IMR-90 (cell line): ENCODE data around the gene AQP5. TPM values are rescaled to one million over a fixed set of nuclear protein-coding genes. Genes with fewer than 3 reads are reported as not detected.

Experiments
- ATAC-seq: fragments of 200-7000 bp; cut with Tn5 transposase; 2 replicates; pipeline ENCODE4 v1.9.1; 2020; ENCODE audit warnings: low read depth, mild to moderate bottlenecking, moderate library complexity
- BruUV-seq: library from RNA; stranded (reverse); fragments of 400-500 nt; replicated peaks from 2 replicates; lab custom pipeline; 2021; lab: Mats Ljungman, UMichigan
- CTCF ChIA-PET: fragments of 300-600 bp; formaldehyde crosslinking; extraction: SDS; loops from one replicate; lab custom pipeline; 2021; ENCODE audit warnings: antibody characterized with exemption; lab: Yijun Ruan, JAX
- POLR2A ChIA-PET: fragments of 300-600 bp; sonication (Branson Sonifier 250); formaldehyde crosslinking; loops from one replicate; lab custom pipeline; 2022; ENCODE audit warnings: antibody characterized with exemption; ENCODE audit not compliant: unreplicated experiment; lab: Charles Lee
- DNase-seq: peaks from one replicate; pipeline ENCODE4 v3.0.0; 2013
- H2AFZ ChIP-seq: replicated peaks from 2 replicates; pipeline ENCODE3; 2013; ENCODE audit warnings: low read length, mild to moderate bottlenecking; ENCODE audit not compliant: poor library complexity
- H2AK5ac ChIP-seq: 2 replicates; pipeline ENCODE4 v1.6.1; 2013; ENCODE audit warnings: low read depth, low read length, inconsistent platforms
- H2AK9ac ChIP-seq: replicated peaks from 2 replicates; pipeline ENCODE3; 2013; ENCODE audit warnings: mild to moderate bottlenecking, low read depth, low read length, moderate library complexity; ENCODE audit not compliant: poor library complexity
- H2BK120ac ChIP-seq: 2 replicates; pipeline ENCODE4 v1.6.1; 2013; ENCODE audit warnings: low read depth, low read length, inconsistent platforms
- H2BK15ac ChIP-seq: 3 replicates; pipeline ENCODE4 v1.6.1; 2013; ENCODE audit warnings: low read depth, low read length, inconsistent platforms
- H2BK20ac ChIP-seq: 2 replicates; pipeline ENCODE4 v1.6.1; 2013; ENCODE audit warnings: low read depth, mild to moderate bottlenecking, inconsistent platforms, low read length, moderate library complexity
- H2BK5ac ChIP-seq: 2 replicates; pipeline ENCODE4 v1.6.1; 2013; ENCODE audit warnings: mild to moderate bottlenecking, low read depth, low read length, inconsistent platforms; ENCODE audit not compliant: poor library complexity, severe bottlenecking
- H3K14ac ChIP-seq: replicated peaks from 2 replicates; pipeline ENCODE4 v1.6.1; 2013; ENCODE audit warnings: low read depth, low read length, inconsistent platforms
- H3K18ac ChIP-seq: 2 replicates; pipeline ENCODE4 v1.6.1; 2013; ENCODE audit warnings: low read depth, low read length, control low read depth
- H3K23ac ChIP-seq: 2 replicates; pipeline ENCODE4 v1.6.1; 2013; ENCODE audit warnings: low read depth, low read length, inconsistent platforms
- H3K27ac ChIP-seq: 2 replicates; pipeline ENCODE4 v1.5.1; 2013; ENCODE audit warnings: mild to moderate bottlenecking, control low read depth, low read length; ENCODE audit not compliant: insufficient read depth
- H3K27me3 ChIP-seq: 2 replicates; pipeline ENCODE4 v1.6.1; 2013; ENCODE audit warnings: low read length; ENCODE audit not compliant: control insufficient read depth, insufficient read depth
- H3K36me3 ChIP-seq: 2 replicates; pipeline ENCODE4 v1.6.1; 2013; ENCODE audit warnings: low read length, mixed read lengths; ENCODE audit not compliant: control insufficient read depth, insufficient read depth
- H3K4ac ChIP-seq: 2 replicates; pipeline ENCODE4 v1.6.1; 2013; ENCODE audit warnings: low read depth, low read length, inconsistent platforms
- H3K4me1 ChIP-seq: 2 replicates; pipeline ENCODE4 v1.6.1; 2013; ENCODE audit warnings: low read length, mixed read lengths; ENCODE audit not compliant: control insufficient read depth, insufficient read depth
- H3K4me2 ChIP-seq: 2 replicates; pipeline ENCODE4 v1.6.1; 2013; ENCODE audit warnings: low read depth, mild to moderate bottlenecking, control low read depth, low read length, moderate library complexity
- H3K4me3 ChIP-seq: 2 replicates; pipeline ENCODE4 v1.5.1; 2013; ENCODE audit warnings: low read depth, mild to moderate bottlenecking, control low read depth, low read length, moderate library complexity; ENCODE audit not compliant: insufficient read depth
- H3K56ac ChIP-seq: 2 replicates; pipeline ENCODE4 v1.6.1; 2013; ENCODE audit warnings: low read length, inconsistent platforms; ENCODE audit not compliant: insufficient read depth; ENCODE audit errors: extremely low read depth
- H3K79me1 ChIP-seq, 2 experiments: 2 replicates each; pipeline ENCODE4 v1.6.1; 2013; ENCODE audit warnings: low read length in 2 of 2, inconsistent platforms in 1 of 2, low read depth in 1 of 2
- H3K9ac ChIP-seq: 2 replicates; pipeline ENCODE4 v1.6.1; 2013; ENCODE audit warnings: low read depth, low read length, control low read depth
- H3K9me1 ChIP-seq: 2 replicates; pipeline ENCODE4 v1.6.1; 2013; ENCODE audit warnings: low read length, inconsistent platforms; ENCODE audit not compliant: insufficient read depth
- H3K9me3 ChIP-seq: 2 replicates; pipeline ENCODE4 v1.6.1; 2013; ENCODE audit warnings: low read length; ENCODE audit not compliant: control insufficient read depth, insufficient read depth
- H4K20me1 ChIP-seq: 2 replicates; pipeline ENCODE4 v1.6.1; 2013; ENCODE audit warnings: low read length, inconsistent platforms; ENCODE audit not compliant: insufficient read depth
- H4K5ac ChIP-seq: 2 replicates; pipeline ENCODE4 v1.6.1; 2013; ENCODE audit warnings: mild to moderate bottlenecking, low read depth, low read length, control low read depth
- H4K8ac ChIP-seq, 2 experiments: 2 replicates each; pipeline ENCODE4 v1.6.1; 2013; ENCODE audit warnings: low read depth in 2 of 2, low read length in 2 of 2, control low read depth in 1 of 2, inconsistent platforms in 1 of 2
- H4K91ac ChIP-seq: 2 replicates; pipeline ENCODE4 v1.6.1; 2013; ENCODE audit warnings: low read depth, low read length, inconsistent platforms; ENCODE audit not compliant: insufficient read depth
- BHLHE40 ChIP-seq: fragments of 150-350 bp; IDR thresholded peaks from 2 replicates; pipeline ENCODE4 v1.6.1; 2016; ENCODE audit warnings: mild to moderate bottlenecking, low read depth, low read length
- CEBPB ChIP-seq: IDR thresholded peaks from 2 replicates; pipeline ENCODE4 v1.6.1; 2012; ENCODE audit warnings: low read depth, low read length, improper control_type of control experiment
- CHD1 ChIP-seq: IDR thresholded peaks from 2 replicates; pipeline ENCODE4 v1.6.1; 2012; ENCODE audit warnings: low read depth, low read length, improper control_type of control experiment
- CTCF ChIP-seq: conservative IDR thresholded peaks from 2 replicates; pipeline ENCODE4 v1.5.1; 2012; ENCODE audit warnings: mild to moderate bottlenecking, low read depth, low read length, improper control_type of control experiment
- FOS ChIP-seq: fragments of 150-350 bp; IDR thresholded peaks from 2 replicates; pipeline ENCODE4 v1.6.1; 2016; ENCODE audit warnings: low read depth, low read length
- MAFK ChIP-seq: IDR thresholded peaks from 2 replicates; pipeline ENCODE4 v1.6.1; 2012; ENCODE audit warnings: low read depth, low read length, improper control_type of control experiment
- MAZ ChIP-seq: IDR thresholded peaks from 2 replicates; pipeline ENCODE4 v1.6.1; 2012; ENCODE audit warnings: low read depth, mild to moderate bottlenecking, low read length, improper control_type of control experiment, moderate library complexity, borderline replicate concordance
- MXI1 ChIP-seq: IDR thresholded peaks from 2 replicates; pipeline ENCODE4 v1.6.1; 2012; ENCODE audit warnings: low read depth, mild to moderate bottlenecking, low read length, moderate library complexity, borderline replicate concordance
- NFE2L2 ChIP-seq: fragments of 150-350 bp; IDR thresholded peaks from 2 replicates; pipeline ENCODE4 v1.6.1; 2016; ENCODE audit warnings: low read depth, mild to moderate bottlenecking, low read length
- POLR2A ChIP-seq: IDR thresholded peaks from 2 replicates; pipeline ENCODE4 v1.6.1; 2012; ENCODE audit warnings: mild to moderate bottlenecking, low read depth, low read length
- RAD21 ChIP-seq: IDR thresholded peaks from 2 replicates; pipeline ENCODE4 v1.6.1; 2012; ENCODE audit warnings: low read length, improper control_type of control experiment
- RCOR1 ChIP-seq: IDR thresholded peaks from 2 replicates; pipeline ENCODE4 v1.6.1; 2012; ENCODE audit warnings: mild to moderate bottlenecking, low read length, improper control_type of control experiment; ENCODE audit not compliant: insufficient replicate concordance
- RFX5 ChIP-seq: IDR thresholded peaks from 2 replicates; pipeline ENCODE4 v1.8.0; 2012; ENCODE audit warnings: low read depth, mild to moderate bottlenecking, low read length, moderate library complexity
- SMC3 ChIP-seq: fragments of 150-350 bp; IDR thresholded peaks from 2 replicates; pipeline ENCODE4 v1.6.1; 2016; ENCODE audit warnings: low read depth, mild to moderate bottlenecking, antibody characterized with exemption, low read length, moderate library complexity
- WGBS, 2 experiments: methylation state at CpG; one replicate each; pipeline versions ENCODE4 v1.1.5 to v1.1.7; 2013; ENCODE audit warnings: missing lambda C conversion rate in 2 of 2; ENCODE audit not compliant: insufficient read length in 1 of 2; ENCODE audit errors: extremely low coverage in 2 of 2; 5-methylcytosine and 5-hydroxymethylcytosine counted together
- dilution Hi-C: fragments of 300-500 bp; cut with HindIII; formaldehyde crosslinking; loops from one replicate; pipeline ENCODE4 v1.14.3; 2018; ENCODE audit warnings: low sequenced_read_pairs; ENCODE audit not compliant: unreplicated experiment
- in situ Hi-C: fragments of 300-500 bp; cut with MboI; formaldehyde crosslinking; loops from 3 replicates; pipeline ENCODE4 v1.14.3; 2019; ENCODE audit warnings: low sequenced_read_pairs, inconsistent platforms, mixed read lengths
- intact Hi-C: fragments of 100-400 bp; cut with micrococcal nuclease; formaldehyde crosslinking; loops from 2 replicates; pipeline ENCODE4 v1.10.0; 2022
- polyA plus RNA-seq, 3 experiments: library from polyadenylated mRNA; depleted of rRNA; stranded (reverse); fragments of >200 nt; gene quantifications; 2 replicates each; pipeline ENCODE4 v1.2.3, GENCODE V29; 2012; ENCODE audit warnings: low replicate concordance in 1 of 3
- total RNA-seq: library from RNA; depleted of rRNA; stranded (reverse); fragments of >200 nt; gene quantifications from 2 replicates; pipeline ENCODE4 v1.2.3, GENCODE V29; 2012
- TF ChIP-seq, protein P1 (sequence below): fragments of 150-350 bp; IDR thresholded peaks from 2 replicates; pipeline ENCODE4 v1.6.1; 2017; ENCODE audit warnings: mild to moderate bottlenecking, antibody characterized with exemption, low read length, low read depth

AQP5 gene
- total and polyA plus RNA-seq, 2 of the 4 experiments (the other 2 are of a cell fraction): not detected

- ChIA-PET CTCF (interaction anchor here (1.0 kb wide), 1 partner anchor 98 kb away, joined by 3 read pairs; no protein-coding TSS in a partner anchor), POLR2A (no interaction called here)
- dilution Hi-C loops: no loop called here
- no peak for TF ChIP-seq RFX5
- no peak for TF ChIP-seq CHD1
- no peak for TF ChIP-seq CTCF
- no peak for TF ChIP-seq RAD21
- TF ChIP-seq POLR2A: no peak
- TF ChIP-seq, protein P1, sequence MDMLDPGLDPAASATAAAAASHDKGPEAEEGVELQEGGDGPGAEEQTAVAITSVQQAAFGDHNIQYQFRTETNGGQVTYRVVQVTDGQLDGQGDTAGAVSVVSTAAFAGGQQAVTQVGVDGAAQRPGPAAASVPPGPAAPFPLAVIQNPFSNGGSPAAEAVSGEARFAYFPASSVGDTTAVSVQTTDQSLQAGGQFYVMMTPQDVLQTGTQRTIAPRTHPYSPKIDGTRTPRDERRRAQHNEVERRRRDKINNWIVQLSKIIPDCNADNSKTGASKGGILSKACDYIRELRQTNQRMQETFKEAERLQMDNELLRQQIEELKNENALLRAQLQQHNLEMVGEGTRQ: no peak
- no peak for TF ChIP-seq MXI1
- TF ChIP-seq MAZ: no peak
- TF ChIP-seq NFE2L2: no peak
- no peak for TF ChIP-seq FOS
- TF ChIP-seq BHLHE40: no peak
- no peak for TF ChIP-seq CEBPB
- TF ChIP-seq SMC3: no peak
- no peak for TF ChIP-seq MAFK
- no peak for TF ChIP-seq RCOR1
These were observed 11.1 kb downstream of the AQP5 start, which contains the start of gene AQP6 for GRCh38 chr12:49972641-49973360. Gene AQP6 (plus strand): TSS chr12:49972947. CDS start chr12:49973174, 227 bp downstream.

More at GRCh38 chr12:49972641-49973360, 11.1 kb downstream of the AQP5 start, which contains the start of gene AQP6:
- 78% methylated on average over 11 of the region's 18 CpGs; no CpG with 5 or more reads in 1 of the 2 experiments for WGBS, 2 experiments
- Histone ChIP-seq H3K14ac (no peak within 1 kb of the TSS), H4K20me1 (no peaks in the 10 kb centered on the region), H3K9ac (no peak within 1 kb of the TSS), H3K9me3 (no peaks in the 10 kb centered on the region), H3K56ac (no peak within 1 kb of the TSS), H2BK20ac (no peak within 1 kb of the TSS), H3K4ac (no peak within 1 kb of the TSS), H2BK15ac (no peak within 1 kb of the TSS), H3K9me1 (no peaks in the 10 kb centered on the region), H2AK5ac (0 out of 2 replicates have a peak within 1 kb of the TSS, but pooled peaks have one; percentile 46), H3K27me3 (peaks cover 47% of the 10 kb centered on the region), H3K23ac (no peak within 1 kb of the TSS), H3K4me1 (no peaks in the 10 kb centered on the region), H2AK9ac (peak within 1 kb of the TSS; percentile 65), H3K36me3 (no peaks in the 10 kb centered on the region), H4K5ac (no peak within 1 kb of the TSS), H4K91ac (no peak within 1 kb of the TSS), H2BK5ac (no peak within 1 kb of the TSS), H3K79me1 (no peaks in the 10 kb centered on the region), H3K4me2 (no peak within 1 kb of the TSS), H3K18ac (no peak within 1 kb of the TSS), H3K4me3 (no peak within 1 kb of the TSS), H3K27ac (no peak within 1 kb of the TSS), H2BK120ac (no peak within 1 kb of the TSS), H2AFZ (peak within 1 kb of the TSS; percentile 21), H4K8ac (no peak within 1 kb of the TSS)
- BruUV-seq: no TSS peak
- in situ Hi-C loops (loop anchor here (5.0 to 10.0 kb wide), 2 partner anchors 84 to 202 kb away; partner anchors contain the start of gene ASIC1), intact Hi-C loops (no loop called here)
- ATAC-seq (no peak), DNase-seq (no peak)
